HUES48 (cell line): ENCODE results near the gene AP1M1.

ENCODE experiments used
- H3K27ac ChIP-seq: one replicate; pipeline ENCODE4 v1.7.0; 2013; ENCODE audit warnings: low read depth, low read length, inconsistent platforms
- H3K27me3 ChIP-seq: 2 replicates; pipeline ENCODE4 v1.6.1; 2013; ENCODE audit warnings: mild to moderate bottlenecking, low read length; ENCODE audit not compliant: control insufficient read depth, insufficient read depth
- H3K36me3 ChIP-seq: 2 replicates; pipeline ENCODE4 v1.6.1; 2013; ENCODE audit warnings: low read length; ENCODE audit not compliant: control insufficient read depth, insufficient read depth
- H3K4me1 ChIP-seq: 2 replicates; pipeline ENCODE4 v1.6.1; 2013; ENCODE audit warnings: mild to moderate bottlenecking, low read length; ENCODE audit not compliant: control insufficient read depth, insufficient read depth
- H3K4me3 ChIP-seq: 2 replicates; pipeline ENCODE4 v1.5.1; 2013; ENCODE audit warnings: mild to moderate bottlenecking, low read depth, low read length
- H3K9ac ChIP-seq: 2 replicates; pipeline ENCODE4 v1.6.1; 2013; ENCODE audit warnings: mild to moderate bottlenecking, low read depth, low read length, moderate library complexity
- H3K9me3 ChIP-seq: 2 replicates; pipeline ENCODE4 v1.6.1; 2013; ENCODE audit warnings: low read length; ENCODE audit not compliant: control insufficient read depth, insufficient read depth

Gene AP1M1

DNA sequence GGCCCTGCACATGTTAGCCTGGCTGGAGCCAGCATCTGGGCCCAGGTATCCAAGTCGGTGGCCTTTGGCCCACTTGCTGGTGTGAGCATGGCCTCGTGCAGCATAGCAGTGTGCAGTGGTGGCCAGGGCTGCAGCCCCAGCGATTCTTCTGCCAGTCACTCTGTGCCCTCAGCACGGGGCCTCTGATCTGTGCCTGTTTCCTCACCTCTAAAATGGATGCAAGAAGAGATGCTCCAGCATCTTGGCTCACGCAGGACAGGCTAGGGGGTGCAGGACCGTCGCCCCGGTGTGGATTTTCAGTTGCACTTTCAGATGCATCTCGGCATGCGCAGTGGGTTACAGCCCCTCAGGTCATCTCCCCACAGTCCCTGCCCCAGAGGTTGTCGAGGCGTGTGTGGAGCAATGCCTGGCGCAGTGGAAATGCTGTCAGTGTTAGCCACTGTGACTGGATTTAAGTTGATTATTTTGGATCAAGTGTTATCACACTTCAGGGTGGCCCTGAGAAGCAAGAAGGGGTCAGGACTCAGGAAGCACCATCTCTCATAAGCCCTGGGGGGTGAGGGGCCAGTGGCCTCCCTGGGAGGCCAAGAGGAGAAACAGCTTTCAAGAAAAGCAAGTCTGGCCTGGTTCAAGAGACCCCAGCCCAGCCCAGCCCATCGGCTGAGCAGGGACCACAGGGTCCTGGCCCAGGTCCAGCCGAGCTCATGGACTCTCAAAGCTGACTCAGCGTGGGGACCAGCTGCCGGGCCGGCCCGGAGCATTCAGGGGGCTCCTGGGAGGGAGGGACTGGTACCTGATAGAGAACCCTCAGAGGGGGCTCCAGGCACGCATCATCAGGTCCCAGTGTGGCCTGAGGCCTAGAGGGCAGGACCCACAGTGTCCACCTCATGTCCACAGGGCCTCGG lies 27.8 kb downstream of the AP1M1 start:
- Histone ChIP-seq H3K27me3 (no peaks in the 10 kb centered on the region), H3K36me3 (peaks cover 8% of the 10 kb centered on the region), H3K9ac (no peak overlapping the region), H3K27ac (no peak overlapping the region), H3K4me1 (no peaks in the 10 kb centered on the region), H3K9me3 (peaks cover 12% of the 10 kb centered on the region), H3K4me3 (no peak overlapping the region)

DNA sequence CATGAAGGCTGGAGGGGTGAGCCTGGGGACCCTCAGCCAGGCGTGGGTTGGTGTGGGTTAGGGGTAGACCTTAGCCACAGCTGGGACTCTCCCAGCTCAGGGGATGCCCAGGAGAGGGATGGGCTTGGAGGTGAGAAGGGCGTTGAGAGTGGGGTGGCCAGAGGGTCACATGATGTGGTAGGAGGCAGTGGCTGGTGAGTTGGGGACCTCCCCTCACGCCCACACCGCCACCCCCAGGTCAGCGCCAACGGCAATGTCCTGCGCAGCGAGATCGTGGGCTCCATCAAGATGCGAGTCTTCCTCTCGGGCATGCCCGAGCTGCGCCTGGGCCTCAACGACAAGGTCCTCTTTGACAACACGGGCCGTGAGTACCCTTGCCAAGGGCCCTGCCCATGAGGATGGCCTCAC lies 28.5 kb downstream of the AP1M1 start:
- Histone ChIP-seq H3K36me3 (peaks cover 8% of the 10 kb centered on the region), H3K27ac (no peak overlapping the region), H3K9me3 (peaks cover 5% of the 10 kb centered on the region), H3K4me3 (no peak overlapping the region), H3K4me1 (no peaks in the 10 kb centered on the region), H3K9ac (no peak overlapping the region), H3K27me3 (no peaks in the 10 kb centered on the region)

DNA sequence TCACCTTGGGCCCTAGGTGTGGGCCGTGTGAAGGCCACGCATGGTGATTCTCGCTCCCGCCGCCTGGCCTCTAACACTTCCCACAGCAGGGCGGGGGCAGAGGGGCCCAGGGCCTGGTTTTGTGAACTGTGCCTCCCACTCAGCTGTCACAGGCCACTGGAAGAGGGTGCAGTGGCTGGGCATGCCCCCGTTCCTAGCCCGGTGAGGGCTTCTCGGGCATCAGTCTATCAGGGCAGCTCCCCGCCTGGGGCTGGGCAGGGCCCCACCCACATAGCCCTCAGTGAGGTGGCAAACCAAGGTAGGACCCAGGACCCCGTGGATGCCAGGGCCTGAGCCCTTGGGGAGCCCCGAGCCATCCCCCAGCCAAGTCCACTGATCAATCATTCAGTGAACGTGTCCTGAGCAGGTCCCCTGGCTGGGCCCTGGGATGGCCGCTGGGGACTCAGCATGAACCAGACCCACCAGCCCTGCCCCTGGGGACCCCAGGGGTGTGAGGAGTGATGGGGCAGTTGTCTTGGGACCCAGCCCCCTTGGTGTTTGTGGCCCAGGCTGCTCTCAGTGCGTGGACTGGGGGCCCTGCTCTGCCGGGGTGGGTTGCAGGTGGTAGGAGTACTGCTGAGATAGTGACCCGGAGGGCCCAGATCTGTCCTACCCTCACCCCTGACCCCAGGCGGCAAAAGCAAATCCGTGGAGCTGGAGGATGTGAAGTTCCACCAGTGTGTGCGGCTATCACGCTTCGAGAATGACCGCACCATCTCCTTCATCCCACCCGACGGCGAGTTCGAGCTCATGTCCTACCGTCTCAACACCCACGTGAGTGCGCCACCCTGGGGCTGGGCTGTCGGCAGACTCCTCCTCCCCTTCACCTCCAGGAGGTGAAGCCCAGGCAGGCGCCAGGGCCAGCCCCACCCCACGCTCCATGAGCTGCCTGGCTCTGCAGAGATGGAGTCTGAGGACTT lies 29.4 kb downstream of the AP1M1 start:
- peaks cover 8% of the 10 kb centered on the region for H3K36me3 ChIP-seq
- no peaks in the 10 kb centered on the region for H3K4me1 ChIP-seq
- H3K9ac ChIP-seq = no peak overlapping the region
- H3K4me3 ChIP-seq = no peak overlapping the region
- no peaks in the 10 kb centered on the region for H3K27me3 ChIP-seq
- H3K9me3 ChIP-seq = no peaks in the 10 kb centered on the region
- no peak overlapping the region for H3K27ac ChIP-seq

DNA sequence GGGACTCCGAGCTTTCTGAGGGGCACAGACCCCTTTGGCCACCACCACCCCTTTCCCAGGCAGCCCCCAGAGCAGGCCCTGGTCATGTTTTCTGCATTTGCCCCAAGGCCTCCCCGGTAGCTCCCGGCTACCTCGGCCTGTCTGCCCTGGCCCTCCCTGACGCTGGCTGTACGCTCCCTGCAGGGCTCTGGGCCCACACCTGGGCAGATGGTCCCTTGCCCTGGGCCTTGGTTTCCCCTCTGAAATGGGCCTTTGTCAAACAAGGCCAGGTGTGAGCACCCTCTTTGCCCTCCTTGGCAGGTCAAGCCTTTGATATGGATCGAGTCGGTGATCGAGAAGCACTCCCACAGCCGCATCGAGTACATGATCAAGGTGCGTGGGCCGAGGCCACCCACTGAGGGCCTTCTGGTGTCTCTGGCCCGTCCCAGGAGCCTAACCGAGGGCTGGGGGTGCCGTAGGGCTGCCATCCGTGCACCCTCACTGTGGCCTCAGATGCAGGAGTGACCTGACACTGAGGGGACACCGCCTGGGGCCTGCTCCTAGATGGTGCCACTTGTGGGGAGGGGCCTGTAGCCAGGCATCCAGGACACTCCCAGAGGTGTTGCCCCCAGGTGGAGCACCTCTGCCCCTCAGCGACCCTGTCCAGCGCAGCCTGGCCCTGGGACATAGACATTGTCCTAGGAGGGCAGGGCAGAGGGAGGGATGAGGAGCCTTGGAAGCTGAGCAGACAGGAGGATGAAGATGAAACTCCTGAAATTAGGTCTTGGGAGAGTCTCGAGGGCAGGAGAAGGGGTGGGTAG lies 30.3 kb downstream of the AP1M1 start:
- Histone ChIP-seq H3K27ac (no peak overlapping the region), H3K36me3 (peaks cover 8% of the 10 kb centered on the region), H3K9ac (no peak overlapping the region)

DNA sequence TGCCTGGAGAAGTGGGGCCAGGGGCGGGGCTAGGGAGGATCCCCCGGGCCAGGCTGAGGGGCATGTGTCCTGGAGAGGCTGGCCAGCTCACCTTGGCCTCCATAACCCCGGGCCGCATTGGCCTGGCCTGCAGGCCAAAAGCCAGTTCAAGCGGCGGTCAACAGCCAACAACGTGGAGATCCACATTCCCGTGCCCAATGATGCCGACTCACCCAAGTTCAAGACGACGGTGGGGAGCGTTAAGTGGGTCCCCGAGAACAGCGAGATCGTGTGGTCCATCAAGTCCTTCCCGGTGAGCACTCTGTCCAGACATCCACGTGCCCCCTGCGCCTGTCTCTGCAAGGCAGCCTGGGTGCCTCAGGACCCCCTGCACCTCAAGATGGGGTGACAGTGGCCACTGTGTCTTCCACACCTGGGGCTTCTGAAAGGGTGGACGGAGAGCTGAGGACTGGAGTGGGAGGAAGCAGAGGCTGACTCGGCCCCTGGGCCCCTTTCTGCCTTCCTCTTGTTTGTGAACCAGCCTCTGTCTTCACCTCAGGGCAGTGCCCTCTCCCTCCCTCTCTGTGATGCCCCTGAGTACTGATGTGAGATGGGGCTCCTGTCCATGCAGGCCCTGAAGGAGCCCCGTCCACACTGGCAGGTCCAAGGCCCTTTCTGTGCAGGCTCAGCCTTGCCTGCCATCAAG lies 31.1 kb downstream of the AP1M1 start:
- Histone ChIP-seq H3K4me3 (no peak overlapping the region), H3K9me3 (no peaks in the 10 kb centered on the region), H3K4me1 (no peaks in the 10 kb centered on the region), H3K9ac (no peak overlapping the region), H3K36me3 (peaks cover 8% of the 10 kb centered on the region), H3K27ac (no peak overlapping the region), H3K27me3 (no peaks in the 10 kb centered on the region)

More for the DNA sequence above, 30.3 kb downstream of the AP1M1 start:
- Histone ChIP-seq H3K27me3 (no peaks in the 10 kb centered on the region), H3K4me3 (no peak overlapping the region), H3K4me1 (no peaks in the 10 kb centered on the region), H3K9me3 (no peaks in the 10 kb centered on the region)

DNA sequence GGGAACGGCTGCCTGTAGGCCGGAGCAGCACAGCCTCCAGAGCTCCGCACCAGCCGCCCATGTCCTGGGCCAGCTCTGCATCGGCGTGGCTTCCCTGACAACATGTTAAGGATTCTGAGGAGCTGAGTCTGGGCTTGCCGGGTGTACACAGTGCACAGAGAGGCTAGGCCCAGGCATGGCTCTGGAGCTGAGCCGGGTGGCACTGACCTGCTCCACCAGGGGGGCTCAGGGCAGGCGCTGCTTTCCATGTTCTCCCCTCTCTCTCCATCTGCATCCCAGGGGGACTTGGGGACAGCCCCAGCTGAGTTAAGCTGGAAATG lies 31.6 kb downstream of the AP1M1 start:
- no peak overlapping the region for H3K9ac ChIP-seq
- H3K27me3 ChIP-seq = no peaks in the 10 kb centered on the region
- no peaks in the 10 kb centered on the region for H3K9me3 ChIP-seq
- H3K27ac ChIP-seq = no peak overlapping the region
- no peaks in the 10 kb centered on the region for H3K4me1 ChIP-seq
- H3K36me3 ChIP-seq = peaks cover 8% of the 10 kb centered on the region
- no peak overlapping the region for H3K4me3 ChIP-seq

DNA sequence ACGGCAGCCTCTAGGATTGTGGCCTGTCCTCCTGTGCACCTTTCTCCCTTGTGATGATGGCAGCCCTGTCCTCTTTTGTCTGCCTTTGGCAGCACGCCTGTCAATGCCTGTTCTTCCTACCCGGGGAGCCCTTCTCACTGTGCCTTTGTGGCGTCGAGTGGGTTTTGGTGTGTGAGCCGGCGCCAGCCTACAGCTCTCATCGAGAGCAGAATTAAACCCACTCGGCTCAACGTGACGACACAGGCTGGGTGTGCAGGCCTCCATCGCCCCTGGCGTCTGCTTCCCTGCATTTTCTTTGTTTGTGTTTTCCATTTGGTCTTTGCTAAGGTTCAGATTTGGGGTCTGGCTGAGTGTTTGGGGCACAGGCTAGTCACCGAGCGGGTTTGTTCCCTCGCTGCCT lies 34.4 kb downstream of the AP1M1 start:
- Histone ChIP-seq H3K27me3 (no peaks in the 10 kb centered on the region), H3K36me3 (peaks cover 8% of the 10 kb centered on the region), H3K4me3 (no peak overlapping the region), H3K4me1 (no peaks in the 10 kb centered on the region), H3K27ac (no peak overlapping the region), H3K9ac (no peak overlapping the region), H3K9me3 (no peaks in the 10 kb centered on the region)

DNA sequence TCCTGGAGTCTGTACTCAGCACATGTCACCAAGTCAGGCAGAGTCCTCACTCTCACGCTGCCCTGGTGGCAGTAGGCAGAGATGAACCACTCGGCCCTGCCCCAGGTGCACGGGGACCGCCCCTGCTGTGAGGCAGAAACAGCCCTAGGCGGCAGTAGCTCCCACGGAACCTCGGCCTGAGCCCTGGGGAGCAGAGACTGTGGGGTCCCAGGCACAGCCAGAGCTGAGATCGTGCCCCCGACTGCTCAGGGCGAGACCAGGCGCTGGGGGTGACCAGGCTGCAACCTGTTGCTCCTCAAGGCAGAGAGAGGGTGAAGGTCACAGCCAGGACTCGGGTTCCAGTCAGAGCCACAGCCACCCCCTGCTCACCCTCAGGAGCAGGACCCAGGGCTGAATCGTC lies 34.9 kb downstream of the AP1M1 start:
- Histone ChIP-seq H3K9me3 (no peaks in the 10 kb centered on the region), H3K36me3 (peaks cover 8% of the 10 kb centered on the region; the same call in 1 of the 2 replicates), H3K9ac (no peak overlapping the region), H3K4me1 (no peaks in the 10 kb centered on the region), H3K4me3 (no peak overlapping the region), H3K27me3 (no peaks in the 10 kb centered on the region), H3K27ac (no peak overlapping the region)

DNA sequence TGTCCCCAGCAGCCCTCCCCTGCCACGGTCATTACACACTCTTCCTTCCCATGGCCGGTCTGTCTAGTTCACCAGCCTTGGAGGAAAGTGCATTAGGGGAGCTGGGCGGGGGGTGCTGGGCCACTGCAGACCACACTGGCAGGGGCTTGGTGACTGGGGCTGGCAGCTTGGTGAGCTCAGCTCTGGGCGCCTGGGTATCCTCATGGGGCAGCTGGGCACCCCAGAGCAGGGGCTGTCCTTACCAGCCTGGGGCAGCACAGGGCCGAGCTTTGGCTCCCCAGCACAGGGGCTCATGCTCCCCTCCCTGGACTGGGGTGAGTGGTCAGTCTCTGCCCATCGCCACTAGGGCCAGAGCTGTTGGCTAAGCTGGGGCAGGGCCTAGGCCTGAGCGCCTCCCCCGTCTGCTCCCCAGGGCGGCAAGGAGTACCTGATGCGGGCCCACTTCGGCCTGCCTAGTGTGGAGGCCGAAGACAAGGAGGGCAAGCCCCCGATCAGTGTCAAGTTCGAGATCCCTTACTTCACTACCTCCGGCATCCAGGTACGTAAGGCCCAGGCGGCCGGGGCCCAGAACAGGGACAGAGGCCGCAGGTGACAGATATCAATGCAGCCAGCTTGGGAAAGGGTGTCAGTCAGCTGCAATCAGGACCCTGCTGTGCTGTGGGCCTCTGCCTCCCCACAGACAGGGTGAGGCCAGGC lies 35.5 kb downstream of the AP1M1 start:
- no peak overlapping the region for H3K9ac ChIP-seq
- no peak overlapping the region for H3K4me3 ChIP-seq
- peaks cover 8% of the 10 kb centered on the region; the same call in 1 of the 2 replicates for H3K36me3 ChIP-seq
- H3K27me3 ChIP-seq = no peaks in the 10 kb centered on the region
- H3K4me1 ChIP-seq = no peaks in the 10 kb centered on the region
- no peaks in the 10 kb centered on the region for H3K9me3 ChIP-seq
- no peak overlapping the region for H3K27ac ChIP-seq
